OCI-LY7 (cell line): Measurements from ENCODE around the gene UGT1A9. TPM values are rescaled to one million over a fixed set of nuclear protein-coding genes. Genes with fewer than 3 reads are reported as not detected.

Experiments
- BruUV-seq: library from RNA; stranded (reverse); fragments of 400-500 nt; replicated peaks from 2 replicates; lab custom pipeline; 2021; lab: Mats Ljungman, UMichigan
- CTCF ChIA-PET: fragments of 300-600 bp; sonication (Branson Sonifier 250); formaldehyde crosslinking; loops from one replicate; lab custom pipeline; 2022; ENCODE audit warnings: antibody characterized with exemption; ENCODE audit not compliant: unreplicated experiment; lab: Charles Lee
- POLR2A ChIA-PET: fragments of 300-600 bp; sonication (Branson Sonifier 250); formaldehyde crosslinking; loops from one replicate; lab custom pipeline; 2022; ENCODE audit warnings: antibody characterized with exemption; lab: Charles Lee
- DNase-seq: peaks from one replicate; pipeline ENCODE4 v3.0.0-alpha.2; 2015; ENCODE audit warnings: low spot score
- H2AFZ ChIP-seq: fragments of 200-600 bp; sonication (generic), shearing (Covaris generic); 2 replicates; pipeline ENCODE4 v1.6.1; 2014; ENCODE audit warnings: mild to moderate bottlenecking, antibody characterized with exemption, low read length, moderate library complexity
- H3K27ac ChIP-seq: fragments of 200-600 bp; sonication (generic); 2 replicates; pipeline ENCODE4 v1.5.1; 2014; ENCODE audit warnings: mixed run types, low read depth, mild to moderate bottlenecking, moderate library complexity, low read length, inconsistent platforms; ENCODE audit not compliant: poor library complexity, severe bottlenecking
- H3K36me3 ChIP-seq: fragments of 200-600 bp; sonication (generic); 2 replicates; pipeline ENCODE4 v1.6.1; 2014; ENCODE audit warnings: mild to moderate bottlenecking, antibody characterized with exemption, low read length, moderate library complexity, mixed read lengths; ENCODE audit not compliant: insufficient read depth
- H3K4me1 ChIP-seq: fragments of 200-600 bp; sonication (generic); 2 replicates; pipeline ENCODE4 v1.5.1; 2014; ENCODE audit warnings: mild to moderate bottlenecking, low read length; ENCODE audit not compliant: insufficient read depth, poor library complexity, severe bottlenecking
- H3K4me2 ChIP-seq: fragments of 200-600 bp; sonication (generic); 2 replicates; pipeline ENCODE4 v1.6.1; 2014; ENCODE audit warnings: mild to moderate bottlenecking, low read length
- H3K4me3 ChIP-seq: fragments of 200-600 bp; sonication (generic); 2 replicates; pipeline ENCODE4 v1.5.1; 2014; ENCODE audit warnings: mild to moderate bottlenecking, low read depth, low read length; ENCODE audit not compliant: poor library complexity, severe bottlenecking
- H3K79me2 ChIP-seq: fragments of 200-600 bp; sonication (generic); 2 replicates; pipeline ENCODE4 v1.6.1; 2016; ENCODE audit warnings: low read depth, mild to moderate bottlenecking, low read length, moderate library complexity, mixed read lengths; ENCODE audit not compliant: insufficient read depth
- H3K9me2 ChIP-seq: fragments of 200-600 bp; sonication (generic); 2 replicates; pipeline ENCODE4 v1.6.1; 2016; ENCODE audit warnings: mild to moderate bottlenecking, low read length, mixed read lengths; ENCODE audit not compliant: insufficient read depth
- H3K9me3 ChIP-seq: fragments of 200-600 bp; sonication (generic); 2 replicates; pipeline ENCODE4 v1.6.1; 2014; ENCODE audit warnings: mild to moderate bottlenecking, mixed run types, low read length, mixed read lengths
- H4K20me1 ChIP-seq: fragments of 200-600 bp; sonication (generic); 2 replicates; pipeline ENCODE4 v1.6.1; 2014; ENCODE audit warnings: mild to moderate bottlenecking, antibody characterized with exemption, low read length, moderate library complexity, mixed read lengths; ENCODE audit not compliant: insufficient read depth
- EZH2phosphoT487 ChIP-seq: fragments of 200-600 bp; sonication (generic); IDR thresholded peaks from 2 replicates; pipeline ENCODE4 v1.6.1; 2018; ENCODE audit warnings: low read depth, borderline replicate concordance, mild to moderate bottlenecking, mixed run types, antibody characterized with exemption, low read length, moderate library complexity, mixed read lengths
- intact Hi-C: fragments of 100-400 bp; cut with micrococcal nuclease; formaldehyde crosslinking; loops from one replicate; pipeline ENCODE4 v1.10.0; 2022; ENCODE audit not compliant: unreplicated experiment
- total RNA-seq, 2 experiments: library from RNA; depleted of rRNA in 1 of 2; stranded (reverse); fragments of >200 nt in 1 of 2; shearing (Covaris generic) in 1 of 2; gene quantifications; 2 replicates each; pipeline ENCODE4 v1.2.3, GENCODE V29; 2014 to 2022
- TF ChIP-seq, protein P1 (sequence below): fragments of 200-600 bp; sonication (generic); conservative IDR thresholded peaks from 2 replicates; pipeline ENCODE4 v1.5.1; 2014; ENCODE audit warnings: mild to moderate bottlenecking, antibody characterized with exemption, low read length, moderate library complexity, mixed read lengths

Gene UGT1A9
- total RNA-seq, 2 experiments from 2014 or later: not detected

DNA sequence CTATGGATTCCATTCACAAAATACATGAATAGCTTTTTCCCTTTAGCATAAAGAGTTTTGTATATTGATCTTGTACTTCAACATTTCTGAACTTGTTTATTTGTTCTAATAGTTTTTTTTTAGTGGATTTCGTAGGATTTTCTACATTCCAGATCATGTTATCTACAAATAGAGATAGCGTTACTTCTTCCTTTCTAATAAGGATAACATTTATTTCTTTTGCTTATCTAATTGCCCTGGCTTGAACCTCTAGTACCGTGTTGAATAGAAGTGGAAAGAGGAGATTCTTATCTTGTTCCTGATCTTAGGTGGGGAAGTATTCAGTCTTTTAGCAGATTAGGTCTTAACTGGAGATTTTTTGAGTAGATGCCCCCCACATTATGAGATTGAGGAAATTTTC is 30.5 kb downstream of the UGT1A9 start:
- no peak for TF ChIP-seq EZH2phosphoT487
- TF ChIP-seq, protein P1, sequence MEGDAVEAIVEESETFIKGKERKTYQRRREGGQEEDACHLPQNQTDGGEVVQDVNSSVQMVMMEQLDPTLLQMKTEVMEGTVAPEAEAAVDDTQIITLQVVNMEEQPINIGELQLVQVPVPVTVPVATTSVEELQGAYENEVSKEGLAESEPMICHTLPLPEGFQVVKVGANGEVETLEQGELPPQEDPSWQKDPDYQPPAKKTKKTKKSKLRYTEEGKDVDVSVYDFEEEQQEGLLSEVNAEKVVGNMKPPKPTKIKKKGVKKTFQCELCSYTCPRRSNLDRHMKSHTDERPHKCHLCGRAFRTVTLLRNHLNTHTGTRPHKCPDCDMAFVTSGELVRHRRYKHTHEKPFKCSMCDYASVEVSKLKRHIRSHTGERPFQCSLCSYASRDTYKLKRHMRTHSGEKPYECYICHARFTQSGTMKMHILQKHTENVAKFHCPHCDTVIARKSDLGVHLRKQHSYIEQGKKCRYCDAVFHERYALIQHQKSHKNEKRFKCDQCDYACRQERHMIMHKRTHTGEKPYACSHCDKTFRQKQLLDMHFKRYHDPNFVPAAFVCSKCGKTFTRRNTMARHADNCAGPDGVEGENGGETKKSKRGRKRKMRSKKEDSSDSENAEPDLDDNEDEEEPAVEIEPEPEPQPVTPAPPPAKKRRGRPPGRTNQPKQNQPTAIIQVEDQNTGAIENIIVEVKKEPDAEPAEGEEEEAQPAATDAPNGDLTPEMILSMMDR: no peak
- intact Hi-C loops: no loop called here
- no peaks in the 10 kb centered on the region for H3K9me2 ChIP-seq
- no peak overlapping the region for H3K4me3 ChIP-seq
- H3K27ac ChIP-seq: no peak overlapping the region
- no peak overlapping the region for H3K4me2 ChIP-seq
- no peaks in the 10 kb centered on the region for H3K9me3 ChIP-seq
- H2AFZ ChIP-seq: no peak overlapping the region
- CTCF ChIA-PET: no interaction called here
- H3K4me1 ChIP-seq: no peaks in the 10 kb centered on the region
- H4K20me1 ChIP-seq: no peaks in the 10 kb centered on the region
- H3K79me2 ChIP-seq: no peaks in the 10 kb centered on the region
- no peak for DNase-seq
- BruUV-seq: no TSS peak
- no peaks in the 10 kb centered on the region for H3K36me3 ChIP-seq
- POLR2A ChIA-PET: no interaction called here

DNA sequence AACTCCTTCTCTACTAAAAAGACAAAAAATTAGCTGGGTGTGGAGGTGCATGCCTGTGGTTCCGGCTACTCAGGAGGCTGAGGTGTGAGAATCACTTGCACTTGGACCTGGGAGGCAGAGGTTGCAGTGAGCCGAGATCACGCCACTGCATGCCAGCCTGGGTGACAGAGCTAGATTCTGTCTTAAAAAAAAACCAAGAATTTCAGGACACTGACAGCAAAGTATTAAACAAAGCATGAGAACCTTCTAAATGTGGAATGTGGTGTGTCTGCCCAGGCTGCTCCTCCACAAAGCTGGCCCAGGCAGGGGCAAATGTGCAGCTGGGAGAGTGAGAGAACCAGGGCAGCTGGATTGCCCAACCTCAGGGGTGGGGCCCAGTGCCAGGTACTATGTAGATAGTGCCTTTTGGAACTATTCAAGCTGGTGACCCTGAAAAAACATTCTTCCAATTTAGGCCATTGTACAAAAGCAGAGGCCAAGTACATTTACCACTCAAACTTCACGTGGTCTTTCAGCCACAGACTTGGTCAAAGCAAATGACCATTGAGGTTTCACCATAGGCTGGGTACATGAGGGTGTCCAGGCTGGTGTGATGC is 34.3 kb downstream of the UGT1A9 start:
- CTCF ChIA-PET: no interaction called here
- no peaks in the 10 kb centered on the region for H3K9me3 ChIP-seq
- BruUV-seq: no TSS peak
- no peaks in the 10 kb centered on the region for H3K9me2 ChIP-seq
- H3K79me2 ChIP-seq: no peaks in the 10 kb centered on the region
- no peaks in the 10 kb centered on the region for H4K20me1 ChIP-seq
- DNase-seq: no peak
- intact Hi-C loops: no loop called here
- H2AFZ ChIP-seq: no peak overlapping the region
- TF ChIP-seq EZH2phosphoT487: no peak
- TF ChIP-seq, protein P1: no peak
- no peak overlapping the region for H3K27ac ChIP-seq
- H3K4me3 ChIP-seq: no peak overlapping the region
- H3K4me2 ChIP-seq: no peak overlapping the region
- POLR2A ChIA-PET: no interaction called here
- H3K4me1 ChIP-seq: no peaks in the 10 kb centered on the region
- no peaks in the 10 kb centered on the region for H3K36me3 ChIP-seq

DNA sequence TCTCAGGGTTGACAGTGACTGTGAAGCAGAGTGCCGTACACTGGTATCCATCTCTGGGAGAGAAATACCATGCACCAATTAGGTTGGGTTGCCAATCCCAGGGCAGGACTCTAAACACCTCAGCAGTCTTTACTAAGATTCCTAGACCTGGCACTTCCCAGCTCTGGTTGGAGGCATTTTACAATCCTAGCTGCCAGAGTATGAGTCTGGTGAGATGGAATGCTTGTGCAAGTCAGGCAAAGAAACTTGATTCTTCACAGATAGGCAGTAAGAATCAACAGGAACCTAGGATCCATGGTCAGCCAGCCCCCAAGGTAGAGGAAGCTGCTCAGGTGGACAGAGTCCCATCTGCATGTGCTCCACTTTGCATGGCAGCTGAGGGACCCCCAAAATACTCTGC is 35.0 kb downstream of the UGT1A9 start:
- BruUV-seq: no TSS peak
- POLR2A ChIA-PET: no interaction called here
- Histone ChIP-seq H3K9me3 (no peaks in the 10 kb centered on the region), H3K4me3 (no peak overlapping the region), H2AFZ (no peak overlapping the region), H3K79me2 (no peaks in the 10 kb centered on the region), H4K20me1 (no peaks in the 10 kb centered on the region), H3K27ac (no peak overlapping the region), H3K4me1 (no peaks in the 10 kb centered on the region), H3K9me2 (no peaks in the 10 kb centered on the region), H3K36me3 (no peaks in the 10 kb centered on the region), H3K4me2 (no peak overlapping the region)
- CTCF ChIA-PET: no interaction called here
- intact Hi-C loops: no loop called here
- TF ChIP-seq, protein P1: no peak
- no peak for TF ChIP-seq EZH2phosphoT487
- DNase-seq: no peak
